Measurements from ENCODE around the gene NOX3.

- TF ChIP-seq CTCF (IDR thresholded peaks at IDR 0.05; ENCODE audit: low read depth, low read length, poor library complexity, severe bottlenecking) (no peak), EZH2phosphoT487 (IDR thresholded peaks at IDR 0.05; ENCODE audit: borderline replicate concordance, low read length) (no peak)
Measured at GRCh38 chr6:155352130-155352420, 103.6 kb downstream of the NOX3 start.

Measured in DOHH2 (cell line).